K562 (cell line): ENCODE measurements around the gene PEAR1. TPM values are rescaled to one million over a fixed set of nuclear protein-coding genes. Genes with fewer than 3 reads are reported as not detected.

Experiments
- ATF1 ChIP-seq, 2 experiments: fragments of 450-650 bp in 1 of 2; IDR thresholded peaks; 2 replicates each; pipeline ENCODE4 v1.6.1; 2016; ENCODE audit warnings: missing compliant biosample characterization in 1 of 2, missing genetic modification characterization in 1 of 2
- BRD9 ChIP-seq: fragments of 450-650 bp; IDR thresholded peaks from 2 replicates; pipeline ENCODE4 v1.6.1; 2018; ENCODE audit warnings: low read depth; ENCODE audit not compliant: partially characterized antibody
- CBFA2T2 ChIP-seq: fragments of 450-650 bp; conservative IDR thresholded peaks from 2 replicates; pipeline ENCODE4 v1.6.1; 2017; ENCODE audit warnings: mild to moderate bottlenecking
- CTBP1 ChIP-seq: fragments of 450-650 bp; IDR thresholded peaks from 2 replicates; pipeline ENCODE4 v1.6.1; 2016; ENCODE audit warnings: borderline replicate concordance
- CTCFL ChIP-seq: IDR thresholded peaks from 2 replicates; pipeline ENCODE4 v1.6.1; 2011; ENCODE audit warnings: borderline replicate concordance, low read depth, mild to moderate bottlenecking, moderate library complexity, low read length; ENCODE audit not compliant: insufficient read depth, poor library complexity, severe bottlenecking
- ELK3 ChIP-seq: fragments of 450-650 bp; formaldehyde crosslinking; IDR thresholded peaks from 2 replicates; pipeline ENCODE4 v1.4.0; 2020; ENCODE audit warnings: mild to moderate bottlenecking
- EZH2 ChIP-seq: IDR thresholded peaks from 2 replicates; pipeline ENCODE4 v1.6.1; 2012; ENCODE audit warnings: low read depth, mild to moderate bottlenecking, inconsistent platforms, low read length, borderline replicate concordance
- HOMEZ ChIP-seq: fragments of 250-450 bp; sonication (Bioruptor Pico); IDR thresholded peaks from 2 replicates; pipeline ENCODE4 v1.4.0; 2020; ENCODE audit warnings: mild to moderate bottlenecking, moderate library complexity
- MYBL2 ChIP-seq, 2 experiments: fragments of 450-650 bp in 1 of 2; sonication (generic) in 1 of 2; formaldehyde crosslinking in 1 of 2; IDR thresholded peaks; 2 replicates each; pipeline versions ENCODE4 v1.6.1 to v1.8.1; 2017 to 2022; ENCODE audit warnings: borderline replicate concordance in 1 of 2, inconsistent platforms in 1 of 2, low read depth in 1 of 2, mild to moderate bottlenecking in 1 of 2, missing genetic modification reagents in 1 of 2, moderate library complexity in 1 of 2
- MYC ChIP-seq, 2 experiments: fragments of 250-450 bp in 1 of 2; sonication (Bioruptor Pico) in 1 of 2; IDR thresholded peaks; 2 replicates each; pipeline versions ENCODE4 v1.5.1 to v1.6.1; 2012 to 2021; ENCODE audit warnings: low read depth in 2 of 2, borderline replicate concordance in 1 of 2, improper control_type of control experiment in 1 of 2, low read length in 1 of 2, mild to moderate bottlenecking in 1 of 2, moderate library complexity in 1 of 2
- NEUROD1 ChIP-seq: fragments of 150-350 bp; IDR thresholded peaks from 2 replicates; pipeline ENCODE4 v1.6.1; 2014; ENCODE audit warnings: borderline replicate concordance, low read length, low read depth; ENCODE audit not compliant: partially characterized antibody
- PYGO2 ChIP-seq: fragments of 450-650 bp; IDR thresholded peaks from 2 replicates; pipeline ENCODE4 v1.6.1; 2016; ENCODE audit warnings: mild to moderate bottlenecking, missing genetic modification characterization, moderate library complexity, missing compliant biosample characterization
- RAD21 ChIP-seq, 2 experiments: fragments of 250-450 bp in 1 of 2; fragments of 450-650 bp in 1 of 2; sonication (Bioruptor Pico) in 1 of 2; formaldehyde crosslinking in 1 of 2; IDR thresholded peaks in 1 of 2; conservative IDR thresholded peaks in 1 of 2; 2 replicates each; pipeline versions ENCODE4 v1.4.0 to v1.8.0; 2020 to 2022; ENCODE audit warnings: mild to moderate bottlenecking in 2 of 2, moderate library complexity in 1 of 2
- RHOXF2B ChIP-seq: fragments of 250-450 bp; sonication (Bioruptor Pico); conservative IDR thresholded peaks from 2 replicates; pipeline ENCODE4 v1.5.1; 2021
- SLC30A9 ChIP-seq: fragments of 250-450 bp; sonication (Bioruptor Pico); IDR thresholded peaks from 2 replicates; pipeline ENCODE4 v1.8.0; 2022; ENCODE audit warnings: mild to moderate bottlenecking, moderate library complexity
- SMARCB1 ChIP-seq: IDR thresholded peaks from 2 replicates; pipeline ENCODE4 v1.6.1; 2011; ENCODE audit warnings: improper control_type of control experiment, low read depth; ENCODE audit not compliant: insufficient read length
- TRIM25 ChIP-seq: fragments of 450-650 bp; IDR thresholded peaks from 2 replicates; pipeline ENCODE4 v1.7.0; 2016; ENCODE audit warnings: borderline replicate concordance
- ZBTB9 ChIP-seq: fragments of 450-650 bp; formaldehyde crosslinking; IDR thresholded peaks from 2 replicates; pipeline ENCODE4 v1.4.0; 2020; ENCODE audit warnings: mild to moderate bottlenecking, moderate library complexity
- ZFPM2 ChIP-seq: fragments of 250-450 bp; sonication (Bioruptor Pico); IDR thresholded peaks from 2 replicates; pipeline ENCODE4 v1.5.1; 2022; ENCODE audit warnings: mild to moderate bottlenecking
- ZNF780A ChIP-seq: fragments of 250-450 bp; sonication (Bioruptor Pico); IDR thresholded peaks from 2 replicates; pipeline ENCODE4 v1.5.0; 2021; ENCODE audit warnings: mild to moderate bottlenecking
- polyA plus RNA-seq, 8 experiments: library from polyadenylated mRNA; depleted of rRNA in 4 of 8; stranded (reverse) in 5 of 8; unstranded in 3 of 8; fragments of >200 nt; fragmentation: Nextera tagmentation in 2 of 8; fragmentation: Illumina TruSeq in 1 of 8; extraction: Ambion mirVana in 2 of 8; extraction: Trizol in 1 of 8; gene quantifications; 2 replicates each; pipeline versions ENCODE4 v1.2.1 to v1.2.3, GENCODE V29; 2011 to 2014; ENCODE audit warnings: inconsistent platforms in 1 of 8, missing spikeins in 1 of 8
- total RNA-seq, 7 experiments: library from RNA; depleted of rRNA in 6 of 7; stranded (reverse); fragments of >200 nt in 6 of 7; fragmentation: Illumina TruSeq in 2 of 7; extraction: Trizol in 2 of 7; gene quantifications; 2 replicates each; pipeline versions ENCODE4 v1.2.1 to v1.2.3, GENCODE V29; 2011 to 2021; ENCODE audit warnings: low replicate concordance in 1 of 7

The PEAR1 gene
- total and polyA plus RNA-seq, 9 of the 15 experiments (the other 6 are each of a cell fraction or from before 2014, with no cell fraction given): 0.87 to 13.9 (median 6.1) TPM

GRCh38 chr1:156882543-156882942 is 11.0 kb upstream of the PEAR1 start (continued):
- peak; percentile 80 for TF ChIP-seq MYC (IDR thresholded peaks at IDR 0.05; ENCODE audit: low read depth, low read length)
- TF ChIP-seq MYC (CRISPR knock-in tag; IDR thresholded peaks at IDR 0.05; ENCODE audit: borderline replicate concordance, low read depth): no peak
- no peak for TF ChIP-seq ZNF780A (CRISPR knock-in tag)
- TF ChIP-seq ZBTB9: no peak
- no peak for TF ChIP-seq SMARCB1
- no peak for TF ChIP-seq ZFPM2 (CRISPR knock-in tag)
- TF ChIP-seq PYGO2 (tag): no peak
- no peak for TF ChIP-seq MYBL2 (IDR thresholded peaks at IDR 0.05; ENCODE audit: low read depth)
- no peak for TF ChIP-seq MYBL2 (CRISPR knock-in tag; IDR thresholded peaks at IDR 0.05; ENCODE audit: borderline replicate concordance)
- no peak for TF ChIP-seq ELK3
- TF ChIP-seq RHOXF2B: no peak
- TF ChIP-seq RAD21 (CRISPR knock-in tag; conservative IDR thresholded peaks at IDR 0.05 in 1 of 2, IDR thresholded peaks at IDR 0.05 in 1 of 2): no peak; a peak in 1 of 4 replicates
- TF ChIP-seq TRIM25: no peak
- TF ChIP-seq NEUROD1: no peak
- TF ChIP-seq BRD9: no peak
- no peak for TF ChIP-seq CTCFL
- TF ChIP-seq CBFA2T2: peak; percentile 20
- no peak for TF ChIP-seq EZH2
- no peak for TF ChIP-seq ATF1 (CRISPR knock-in tag; IDR thresholded peaks at IDR 0.05)
- no peak for TF ChIP-seq ATF1 (tag; IDR thresholded peaks at IDR 0.05)
- no peak for TF ChIP-seq SLC30A9 (CRISPR knock-in tag)
- peak; percentile 60; the same call in 1 of the 2 replicates for TF ChIP-seq CTBP1
- no peak for TF ChIP-seq HOMEZ (CRISPR knock-in tag)
